HepG2 (cell line): ENCODE data around the gene TXNDC12. TPM values are rescaled to one million over a fixed set of nuclear protein-coding genes. Genes with fewer than 3 reads are reported as not detected.
A peak's percentile ranks its signal among the peaks of the same experiment; 100 is the strongest.

Source experiments
- ARNT2 ChIP-seq: sonication (generic); formaldehyde crosslinking; IDR thresholded peaks from 2 replicates; pipeline ENCODE4 v1.8.0; 2022; ENCODE audit warnings: mild to moderate bottlenecking, low read depth, missing genetic modification reagents, moderate library complexity
- CHD4 ChIP-seq: fragments of 200-600 bp; sonication (generic); IDR thresholded peaks from 2 replicates; pipeline ENCODE4 v1.7.0; 2017; ENCODE audit warnings: mild to moderate bottlenecking, low read length, borderline replicate concordance
- EP300 ChIP-seq, 3 experiments: sonication (generic) in 1 of 3; formaldehyde crosslinking in 1 of 3; IDR thresholded peaks; 2 replicates each; pipeline versions ENCODE4 v1.5.1 to v1.6.1; 2011 to 2020; ENCODE audit warnings: low read depth in 2 of 3, low read length in 2 of 3, borderline replicate concordance in 1 of 3, improper control_type of control experiment in 1 of 3, mild to moderate bottlenecking in 1 of 3, missing genetic modification reagents in 1 of 3, moderate library complexity in 1 of 3
- KLF13 ChIP-seq: sonication (generic); formaldehyde crosslinking; IDR thresholded peaks from 2 replicates; pipeline ENCODE4 v1.4.0; 2020; ENCODE audit warnings: mild to moderate bottlenecking, missing genetic modification reagents
- PRPF4 ChIP-seq: fragments of 200-400 bp; formaldehyde crosslinking; IDR thresholded peaks from 2 replicates; pipeline ENCODE4 v1.6.1; 2016; ENCODE audit warnings: low read length, low read depth; ENCODE audit not compliant: poor library complexity, severe bottlenecking
- RAD51 ChIP-seq: fragments of 450-650 bp; IDR thresholded peaks from 2 replicates; pipeline ENCODE4 v1.6.1; 2016; ENCODE audit warnings: borderline replicate concordance
- SP1 ChIP-seq, 2 experiments: fragments of 450-650 bp in 1 of 2; sonication (generic) in 1 of 2; formaldehyde crosslinking in 1 of 2; IDR thresholded peaks; 2 replicates each; pipeline versions ENCODE4 v1.4.0 to v1.6.1; 2016 to 2020; ENCODE audit warnings: missing genetic modification reagents in 1 of 2
- SP4 ChIP-seq: sonication (generic); formaldehyde crosslinking; IDR thresholded peaks from 2 replicates; pipeline ENCODE4 v1.8.1; 2023; ENCODE audit warnings: mild to moderate bottlenecking, missing genetic modification reagents
- TBX2 ChIP-seq: sonication (generic); formaldehyde crosslinking; IDR thresholded peaks from 2 replicates; pipeline ENCODE4 v1.5.0; 2020; ENCODE audit warnings: missing genetic modification reagents, mild to moderate bottlenecking, borderline replicate concordance
- ZC3H4 ChIP-seq: sonication (generic); formaldehyde crosslinking; IDR thresholded peaks from 2 replicates; pipeline ENCODE4 v1.4.0; 2020; ENCODE audit warnings: missing genetic modification reagents, borderline replicate concordance
- ZNF350 ChIP-seq: sonication (generic); formaldehyde crosslinking; IDR thresholded peaks from 2 replicates; pipeline ENCODE4 v1.4.0; 2020; ENCODE audit warnings: mild to moderate bottlenecking, low read depth, missing genetic modification reagents, borderline replicate concordance
- ZNF430 ChIP-seq: sonication (generic); formaldehyde crosslinking; IDR thresholded peaks from 2 replicates; pipeline ENCODE4 v1.9.0; 2021; ENCODE audit warnings: mild to moderate bottlenecking, missing genetic modification reagents
- ZNF777 ChIP-seq: sonication (generic); formaldehyde crosslinking; IDR thresholded peaks from 2 replicates; pipeline ENCODE4 v1.4.0; 2020; ENCODE audit warnings: missing genetic modification reagents
- polyA plus RNA-seq, 8 experiments: library from polyadenylated mRNA; depleted of rRNA in 3 of 8; stranded (reverse) in 7 of 8; unstranded in 1 of 8; fragments of >200 nt; fragmentation: Illumina TruSeq in 4 of 8; extraction: Trizol in 4 of 8; gene quantifications; 2 replicates each; pipeline versions ENCODE4 v1.2.1 to v1.2.3, GENCODE V29; 2011 to 2016; ENCODE audit warnings: low read depth in 4 of 8, missing spikeins in 1 of 8, mixed read lengths in 1 of 8; ENCODE audit not compliant: insufficient read depth in 1 of 8
- total RNA-seq, 5 experiments: library from RNA; depleted of rRNA; stranded (reverse); fragments of >200 nt; fragmentation: Illumina TruSeq; extraction: Trizol; gene quantifications; 2 replicates each; pipeline ENCODE4 v1.2.3, GENCODE V29; 2016; ENCODE audit warnings: low read depth in 1 of 5
- TF ChIP-seq, protein P1 (sequence below): sonication (generic); formaldehyde crosslinking; IDR thresholded peaks from 2 replicates; pipeline ENCODE4 v1.4.0; 2020; ENCODE audit warnings: mild to moderate bottlenecking, missing genetic modification reagents
- TF ChIP-seq, protein P2 (sequence below): sonication (generic); formaldehyde crosslinking; IDR thresholded peaks from 2 replicates; pipeline ENCODE4 v1.4.0; 2020; ENCODE audit warnings: missing genetic modification reagents
- TF ChIP-seq, protein P3 (sequence below): sonication (generic); formaldehyde crosslinking; IDR thresholded peaks from 2 replicates; pipeline ENCODE4 v1.8.1; 2022; ENCODE audit warnings: low read depth, mild to moderate bottlenecking, missing genetic modification reagents
- TF ChIP-seq, protein P4 (sequence below): sonication (generic); formaldehyde crosslinking; IDR thresholded peaks from 2 replicates; pipeline ENCODE4 v1.5.0; 2020; ENCODE audit warnings: mild to moderate bottlenecking, low read depth, missing genetic modification reagents, borderline replicate concordance
- TF ChIP-seq, protein P5 (sequence below): sonication (generic); formaldehyde crosslinking; IDR thresholded peaks from 2 replicates; pipeline ENCODE4 v1.5.1; 2020; ENCODE audit warnings: missing genetic modification reagents, mild to moderate bottlenecking, borderline replicate concordance
- TF ChIP-seq, protein P6 (sequence below): sonication (generic); formaldehyde crosslinking; conservative IDR thresholded peaks from 2 replicates; pipeline ENCODE4 v1.8.0; 2022; ENCODE audit warnings: mild to moderate bottlenecking, moderate library complexity, missing genetic modification reagents

The TXNDC12 gene
- total and polyA plus RNA-seq, 2 of the 13 experiments (the other 11 are each of a cell fraction or from before 2014, with no cell fraction given), result 65.6 to 67.2 TPM

DNA sequence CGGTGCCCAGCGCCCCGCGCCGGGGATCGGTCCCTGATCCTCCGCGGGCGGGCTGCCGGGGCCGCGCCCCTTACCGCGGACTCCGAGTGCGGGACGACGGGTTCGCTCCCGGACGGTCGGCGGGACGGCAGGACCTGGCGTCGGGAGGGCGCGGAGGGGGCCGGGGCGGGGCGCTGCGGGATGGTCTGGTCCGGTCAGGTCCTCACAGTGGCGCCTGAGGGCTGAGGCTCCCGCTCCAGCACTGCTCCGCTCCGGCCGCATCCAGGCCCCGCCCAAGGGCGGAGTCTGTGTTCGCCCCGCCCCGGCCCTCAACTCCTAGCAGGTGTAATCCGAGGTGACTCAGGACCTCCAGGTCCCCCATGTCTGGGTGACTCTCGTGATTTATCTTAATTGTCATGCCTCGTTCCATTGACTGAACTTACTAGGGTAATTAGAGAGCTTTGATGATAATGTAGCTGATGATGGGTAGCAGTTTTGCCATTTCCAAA, 64.5 kb downstream of the TXNDC12 start, which contains the start of gene RAB3B (continued):
- TF ChIP-seq ZNF350 (CRISPR knock-in tag) (no peak), ARNT2 (CRISPR knock-in tag) (no peak), SP4 (peak; percentile 34; the same call in 1 of the 2 replicates), CHD4 (no peak), ZNF777 (CRISPR knock-in tag) (peak; percentile 85), ZC3H4 (no peak), PRPF4 (no peak), ZNF430 (no peak), TBX2 (CRISPR knock-in tag) (no peak), KLF13 (no peak), RAD51 (no peak), EP300 (IDR thresholded peaks at IDR 0.05; ENCODE audit: low read depth in 2 of 2, low read length in 2 of 2) (no peak), EP300 (CRISPR knock-in tag; IDR thresholded peaks at IDR 0.05; ENCODE audit: borderline replicate concordance) (no peak), SP1 (IDR thresholded peaks at IDR 0.05) (no peak), SP1 (CRISPR knock-in tag; IDR thresholded peaks at IDR 0.05) (0 out of 2 replicates have a peak, but pooled peaks have one; percentile 47)
- TF ChIP-seq, protein P1, sequence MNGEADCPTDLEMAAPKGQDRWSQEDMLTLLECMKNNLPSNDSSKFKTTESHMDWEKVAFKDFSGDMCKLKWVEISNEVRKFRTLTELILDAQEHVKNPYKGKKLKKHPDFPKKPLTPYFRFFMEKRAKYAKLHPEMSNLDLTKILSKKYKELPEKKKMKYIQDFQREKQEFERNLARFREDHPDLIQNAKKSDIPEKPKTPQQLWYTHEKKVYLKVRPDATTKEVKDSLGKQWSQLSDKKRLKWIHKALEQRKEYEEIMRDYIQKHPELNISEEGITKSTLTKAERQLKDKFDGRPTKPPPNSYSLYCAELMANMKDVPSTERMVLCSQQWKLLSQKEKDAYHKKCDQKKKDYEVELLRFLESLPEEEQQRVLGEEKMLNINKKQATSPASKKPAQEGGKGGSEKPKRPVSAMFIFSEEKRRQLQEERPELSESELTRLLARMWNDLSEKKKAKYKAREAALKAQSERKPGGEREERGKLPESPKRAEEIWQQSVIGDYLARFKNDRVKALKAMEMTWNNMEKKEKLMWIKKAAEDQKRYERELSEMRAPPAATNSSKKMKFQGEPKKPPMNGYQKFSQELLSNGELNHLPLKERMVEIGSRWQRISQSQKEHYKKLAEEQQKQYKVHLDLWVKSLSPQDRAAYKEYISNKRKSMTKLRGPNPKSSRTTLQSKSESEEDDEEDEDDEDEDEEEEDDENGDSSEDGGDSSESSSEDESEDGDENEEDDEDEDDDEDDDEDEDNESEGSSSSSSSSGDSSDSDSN (CRISPR knock-in tag), result peak; percentile 32; the same call in 1 of the 2 replicates
- TF ChIP-seq, protein P2, sequence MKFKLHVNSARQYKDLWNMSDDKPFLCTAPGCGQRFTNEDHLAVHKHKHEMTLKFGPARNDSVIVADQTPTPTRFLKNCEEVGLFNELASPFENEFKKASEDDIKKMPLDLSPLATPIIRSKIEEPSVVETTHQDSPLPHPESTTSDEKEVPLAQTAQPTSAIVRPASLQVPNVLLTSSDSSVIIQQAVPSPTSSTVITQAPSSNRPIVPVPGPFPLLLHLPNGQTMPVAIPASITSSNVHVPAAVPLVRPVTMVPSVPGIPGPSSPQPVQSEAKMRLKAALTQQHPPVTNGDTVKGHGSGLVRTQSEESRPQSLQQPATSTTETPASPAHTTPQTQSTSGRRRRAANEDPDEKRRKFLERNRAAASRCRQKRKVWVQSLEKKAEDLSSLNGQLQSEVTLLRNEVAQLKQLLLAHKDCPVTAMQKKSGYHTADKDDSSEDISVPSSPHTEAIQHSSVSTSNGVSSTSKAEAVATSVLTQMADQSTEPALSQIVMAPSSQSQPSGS (CRISPR knock-in tag), result no peak
- TF ChIP-seq, protein P3, sequence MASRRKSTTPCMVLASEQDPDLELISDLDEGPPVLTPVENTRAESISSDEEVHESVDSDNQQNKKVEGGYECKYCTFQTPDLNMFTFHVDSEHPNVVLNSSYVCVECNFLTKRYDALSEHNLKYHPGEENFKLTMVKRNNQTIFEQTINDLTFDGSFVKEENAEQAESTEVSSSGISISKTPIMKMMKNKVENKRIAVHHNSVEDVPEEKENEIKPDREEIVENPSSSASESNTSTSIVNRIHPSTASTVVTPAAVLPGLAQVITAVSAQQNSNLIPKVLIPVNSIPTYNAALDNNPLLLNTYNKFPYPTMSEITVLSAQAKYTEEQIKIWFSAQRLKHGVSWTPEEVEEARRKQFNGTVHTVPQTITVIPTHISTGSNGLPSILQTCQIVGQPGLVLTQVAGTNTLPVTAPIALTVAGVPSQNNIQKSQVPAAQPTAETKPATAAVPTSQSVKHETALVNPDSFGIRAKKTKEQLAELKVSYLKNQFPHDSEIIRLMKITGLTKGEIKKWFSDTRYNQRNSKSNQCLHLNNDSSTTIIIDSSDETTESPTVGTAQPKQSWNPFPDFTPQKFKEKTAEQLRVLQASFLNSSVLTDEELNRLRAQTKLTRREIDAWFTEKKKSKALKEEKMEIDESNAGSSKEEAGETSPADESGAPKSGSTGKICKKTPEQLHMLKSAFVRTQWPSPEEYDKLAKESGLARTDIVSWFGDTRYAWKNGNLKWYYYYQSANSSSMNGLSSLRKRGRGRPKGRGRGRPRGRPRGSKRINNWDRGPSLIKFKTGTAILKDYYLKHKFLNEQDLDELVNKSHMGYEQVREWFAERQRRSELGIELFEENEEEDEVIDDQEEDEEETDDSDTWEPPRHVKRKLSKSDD (CRISPR knock-in tag), result no peak
- TF ChIP-seq, protein P4, sequence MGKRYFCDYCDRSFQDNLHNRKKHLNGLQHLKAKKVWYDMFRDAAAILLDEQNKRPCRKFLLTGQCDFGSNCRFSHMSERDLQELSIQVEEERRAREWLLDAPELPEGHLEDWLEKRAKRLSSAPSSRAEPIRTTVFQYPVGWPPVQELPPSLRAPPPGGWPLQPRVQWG (CRISPR knock-in tag), result no peak
- TF ChIP-seq, protein P5, sequence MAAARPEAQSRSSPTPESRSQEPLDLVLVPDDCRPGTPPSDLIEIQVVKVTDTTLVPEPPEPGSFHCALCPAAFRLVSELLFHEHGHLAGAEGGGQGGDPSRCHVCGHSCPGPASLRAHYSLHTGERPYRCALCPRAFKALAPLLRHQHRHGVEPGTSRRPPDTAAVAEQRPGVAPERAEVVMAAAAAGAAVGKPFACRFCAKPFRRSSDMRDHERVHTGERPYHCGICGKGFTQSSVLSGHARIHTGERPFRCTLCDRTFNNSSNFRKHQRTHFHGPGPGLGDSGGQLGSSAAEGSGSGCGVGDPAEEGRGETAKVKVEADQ (CRISPR knock-in tag), result no peak
- TF ChIP-seq, protein P6, sequence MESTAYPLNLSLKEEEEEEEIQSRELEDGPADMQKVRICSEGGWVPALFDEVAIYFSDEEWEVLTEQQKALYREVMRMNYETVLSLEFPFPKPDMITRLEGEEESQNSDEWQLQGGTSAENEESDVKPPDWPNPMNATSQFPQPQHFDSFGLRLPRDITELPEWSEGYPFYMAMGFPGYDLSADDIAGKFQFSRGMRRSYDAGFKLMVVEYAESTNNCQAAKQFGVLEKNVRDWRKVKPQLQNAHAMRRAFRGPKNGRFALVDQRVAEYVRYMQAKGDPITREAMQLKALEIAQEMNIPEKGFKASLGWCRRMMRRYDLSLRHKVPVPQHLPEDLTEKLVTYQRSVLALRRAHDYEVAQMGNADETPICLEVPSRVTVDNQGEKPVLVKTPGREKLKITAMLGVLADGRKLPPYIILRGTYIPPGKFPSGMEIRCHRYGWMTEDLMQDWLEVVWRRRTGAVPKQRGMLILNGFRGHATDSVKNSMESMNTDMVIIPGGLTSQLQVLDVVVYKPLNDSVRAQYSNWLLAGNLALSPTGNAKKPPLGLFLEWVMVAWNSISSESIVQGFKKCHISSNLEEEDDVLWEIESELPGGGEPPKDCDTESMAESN (CRISPR knock-in tag), result no peak
